ENCODE measurements around the gene TRERF1.

DNA sequence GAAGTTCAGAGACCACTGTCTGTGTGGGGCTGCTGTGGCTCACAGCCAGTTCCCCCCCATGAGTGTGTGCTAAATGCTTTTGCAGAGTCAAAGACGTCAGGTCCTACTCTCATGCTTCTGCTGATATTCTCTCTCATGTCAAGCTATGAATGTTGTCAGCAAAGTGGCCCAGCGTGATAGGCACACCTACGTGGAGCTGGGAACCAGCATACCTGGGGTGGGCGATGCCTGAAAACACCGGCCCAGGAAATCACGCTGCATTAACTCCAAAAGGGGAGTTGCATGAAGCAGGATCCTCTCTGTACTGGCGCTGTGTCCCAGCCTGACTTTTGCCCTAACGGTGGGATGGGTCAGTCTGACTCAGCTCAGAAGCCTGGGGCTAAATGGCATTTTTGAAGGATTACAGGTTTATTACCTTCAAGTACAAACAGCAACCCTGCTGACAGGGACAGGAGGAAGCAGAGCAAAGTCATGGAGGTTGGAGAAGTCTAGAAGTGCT, 225.0 kb downstream of the TRERF1 start:
- TF ChIP-seq, protein P1, sequence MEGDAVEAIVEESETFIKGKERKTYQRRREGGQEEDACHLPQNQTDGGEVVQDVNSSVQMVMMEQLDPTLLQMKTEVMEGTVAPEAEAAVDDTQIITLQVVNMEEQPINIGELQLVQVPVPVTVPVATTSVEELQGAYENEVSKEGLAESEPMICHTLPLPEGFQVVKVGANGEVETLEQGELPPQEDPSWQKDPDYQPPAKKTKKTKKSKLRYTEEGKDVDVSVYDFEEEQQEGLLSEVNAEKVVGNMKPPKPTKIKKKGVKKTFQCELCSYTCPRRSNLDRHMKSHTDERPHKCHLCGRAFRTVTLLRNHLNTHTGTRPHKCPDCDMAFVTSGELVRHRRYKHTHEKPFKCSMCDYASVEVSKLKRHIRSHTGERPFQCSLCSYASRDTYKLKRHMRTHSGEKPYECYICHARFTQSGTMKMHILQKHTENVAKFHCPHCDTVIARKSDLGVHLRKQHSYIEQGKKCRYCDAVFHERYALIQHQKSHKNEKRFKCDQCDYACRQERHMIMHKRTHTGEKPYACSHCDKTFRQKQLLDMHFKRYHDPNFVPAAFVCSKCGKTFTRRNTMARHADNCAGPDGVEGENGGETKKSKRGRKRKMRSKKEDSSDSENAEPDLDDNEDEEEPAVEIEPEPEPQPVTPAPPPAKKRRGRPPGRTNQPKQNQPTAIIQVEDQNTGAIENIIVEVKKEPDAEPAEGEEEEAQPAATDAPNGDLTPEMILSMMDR (conservative IDR thresholded peaks at IDR 0.05; ENCODE audit: low read depth, low read length): no peak
- TF ChIP-seq EZH2phosphoT487 (IDR thresholded peaks at IDR 0.05; ENCODE audit: borderline replicate concordance, low read length) (no peak), EZH2 (IDR thresholded peaks at IDR 0.05; ENCODE audit: low read length, unreplicated experiment) (no peak)
